ENCODE data around the gene TMEM86B.

GRCh38 chr19:55262359-55262758 is 33.8 kb upstream of the TMEM86B start:
- TF ChIP-seq CREB5 (CRISPR knock-in tag; IDR thresholded peaks at IDR 0.05; ENCODE audit: low read depth), result no peak
- no peak for TF ChIP-seq ZFP3 (CRISPR knock-in tag; IDR thresholded peaks at IDR 0.05)
- TF ChIP-seq, protein P1, sequence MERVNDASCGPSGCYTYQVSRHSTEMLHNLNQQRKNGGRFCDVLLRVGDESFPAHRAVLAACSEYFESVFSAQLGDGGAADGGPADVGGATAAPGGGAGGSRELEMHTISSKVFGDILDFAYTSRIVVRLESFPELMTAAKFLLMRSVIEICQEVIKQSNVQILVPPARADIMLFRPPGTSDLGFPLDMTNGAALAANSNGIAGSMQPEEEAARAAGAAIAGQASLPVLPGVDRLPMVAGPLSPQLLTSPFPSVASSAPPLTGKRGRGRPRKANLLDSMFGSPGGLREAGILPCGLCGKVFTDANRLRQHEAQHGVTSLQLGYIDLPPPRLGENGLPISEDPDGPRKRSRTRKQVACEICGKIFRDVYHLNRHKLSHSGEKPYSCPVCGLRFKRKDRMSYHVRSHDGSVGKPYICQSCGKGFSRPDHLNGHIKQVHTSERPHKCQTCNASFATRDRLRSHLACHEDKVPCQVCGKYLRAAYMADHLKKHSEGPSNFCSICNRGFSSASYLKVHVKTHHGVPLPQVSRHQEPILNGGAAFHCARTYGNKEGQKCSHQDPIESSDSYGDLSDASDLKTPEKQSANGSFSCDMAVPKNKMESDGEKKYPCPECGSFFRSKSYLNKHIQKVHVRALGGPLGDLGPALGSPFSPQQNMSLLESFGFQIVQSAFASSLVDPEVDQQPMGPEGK (CRISPR knock-in tag; IDR thresholded peaks at IDR 0.05; ENCODE audit: borderline replicate concordance), result no peak
- no peak for TF ChIP-seq ARNTL (CRISPR knock-in tag; IDR thresholded peaks at IDR 0.05; ENCODE audit: borderline replicate concordance, low read depth)
- no peak for TF ChIP-seq RARB (CRISPR knock-in tag; IDR thresholded peaks at IDR 0.05)
- TF ChIP-seq ZNF565 (CRISPR knock-in tag; conservative IDR thresholded peaks at IDR 0.05; ENCODE audit: low read depth), result no peak
- TF ChIP-seq, protein P2, sequence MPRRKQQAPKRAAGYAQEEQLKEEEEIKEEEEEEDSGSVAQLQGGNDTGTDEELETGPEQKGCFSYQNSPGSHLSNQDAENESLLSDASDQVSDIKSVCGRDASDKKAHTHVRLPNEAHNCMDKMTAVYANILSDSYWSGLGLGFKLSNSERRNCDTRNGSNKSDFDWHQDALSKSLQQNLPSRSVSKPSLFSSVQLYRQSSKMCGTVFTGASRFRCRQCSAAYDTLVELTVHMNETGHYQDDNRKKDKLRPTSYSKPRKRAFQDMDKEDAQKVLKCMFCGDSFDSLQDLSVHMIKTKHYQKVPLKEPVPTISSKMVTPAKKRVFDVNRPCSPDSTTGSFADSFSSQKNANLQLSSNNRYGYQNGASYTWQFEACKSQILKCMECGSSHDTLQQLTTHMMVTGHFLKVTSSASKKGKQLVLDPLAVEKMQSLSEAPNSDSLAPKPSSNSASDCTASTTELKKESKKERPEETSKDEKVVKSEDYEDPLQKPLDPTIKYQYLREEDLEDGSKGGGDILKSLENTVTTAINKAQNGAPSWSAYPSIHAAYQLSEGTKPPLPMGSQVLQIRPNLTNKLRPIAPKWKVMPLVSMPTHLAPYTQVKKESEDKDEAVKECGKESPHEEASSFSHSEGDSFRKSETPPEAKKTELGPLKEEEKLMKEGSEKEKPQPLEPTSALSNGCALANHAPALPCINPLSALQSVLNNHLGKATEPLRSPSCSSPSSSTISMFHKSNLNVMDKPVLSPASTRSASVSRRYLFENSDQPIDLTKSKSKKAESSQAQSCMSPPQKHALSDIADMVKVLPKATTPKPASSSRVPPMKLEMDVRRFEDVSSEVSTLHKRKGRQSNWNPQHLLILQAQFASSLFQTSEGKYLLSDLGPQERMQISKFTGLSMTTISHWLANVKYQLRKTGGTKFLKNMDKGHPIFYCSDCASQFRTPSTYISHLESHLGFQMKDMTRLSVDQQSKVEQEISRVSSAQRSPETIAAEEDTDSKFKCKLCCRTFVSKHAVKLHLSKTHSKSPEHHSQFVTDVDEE (CRISPR knock-in tag; IDR thresholded peaks at IDR 0.05), result no peak
- TF ChIP-seq TOX (CRISPR knock-in tag; IDR thresholded peaks at IDR 0.05; ENCODE audit: borderline replicate concordance), result no peak
- no peak for TF ChIP-seq ZFP30 (CRISPR knock-in tag; IDR thresholded peaks at IDR 0.05)
